Activated CD8-positive, alpha-beta T cell treated with anti-CD3 and anti-CD28 coated beads, Interleukin-2, amount 10 ng/mL, durations not matched to agents 7 days and 5 days (primary cell): ENCODE measurements around the gene CHST11. TPM values are rescaled to one million over a fixed set of nuclear protein-coding genes. Genes with fewer than 3 reads are reported as not detected.

Experiments
- ATAC-seq: fragments of 150-1000 bp; cut with Tn5 transposase; one replicate; pipeline ENCODE4 v1.10.0; 2021; ENCODE audit warnings: moderate library complexity
- CTCF ChIA-PET: fragments of 350-600 bp; sonication (Branson Sonifier 250); formaldehyde crosslinking; loops from one replicate; lab custom pipeline; 2021; ENCODE audit warnings: antibody characterized with exemption; lab: Charles Lee
- POLR2A ChIA-PET: fragments of 350-600 bp; sonication (Branson Sonifier 250); formaldehyde crosslinking; loops from one replicate; lab custom pipeline; 2021; ENCODE audit warnings: antibody characterized with exemption; lab: Charles Lee
- DNase-seq: peaks from one replicate; pipeline ENCODE4 v3.0.0-alpha.2; 2020
- H3K27ac Mint-ChIP-seq: one replicate; pipeline ENCODE4 v1.8.0; 2021; ENCODE audit warnings: mild to moderate bottlenecking, mixed read lengths
- H3K27me3 Mint-ChIP-seq: one replicate; pipeline ENCODE4 v1.8.0; 2021; ENCODE audit warnings: low read depth, mixed read lengths
- H3K36me3 Mint-ChIP-seq: one replicate; pipeline ENCODE4 v1.8.0; 2021; ENCODE audit warnings: low read depth, mixed read lengths
- H3K4me1 Mint-ChIP-seq: one replicate; pipeline ENCODE4 v1.8.0; 2021; ENCODE audit warnings: low read depth, mixed read lengths
- H3K4me3 Mint-ChIP-seq: one replicate; pipeline ENCODE4 v1.8.0; 2021; ENCODE audit warnings: mild to moderate bottlenecking, mixed read lengths
- H3K9me3 Mint-ChIP-seq: one replicate; pipeline ENCODE4 v1.8.0; 2022; ENCODE audit warnings: mixed read lengths; ENCODE audit not compliant: insufficient read depth
- total RNA-seq, 2 experiments: library from RNA; stranded (reverse); gene quantifications; one replicate each; pipeline ENCODE4 v1.2.3, GENCODE V29; 2021

The CHST11 gene
- total RNA-seq, 2 experiments from 2014 or later, result 82.1 to 85.2 TPM

- ChIA-PET CTCF (interaction anchor here (0.8 to 1.0 kb wide), 2 partner anchors 16 to 80 kb away, joined by 4 to 7 read pairs; no protein-coding TSS in a partner anchor), POLR2A (interaction anchor here (1.0 kb wide), 3 partner anchors 11 to 23 kb away, joined by 3 to 10 read pairs (median 5); no protein-coding TSS in a partner anchor)
- DNase-seq, result no peak
- Mint-ChIP-seq H3K9me3 (no peaks in the 10 kb centered on the region), H3K27ac (peak overlapping the region; percentile 95), H3K27me3 (no peaks in the 10 kb centered on the region), H3K36me3 (peaks cover 60% of the 10 kb centered on the region), H3K4me3 (peak overlapping the region; percentile 81), H3K4me1 (peaks cover 73% of the 10 kb centered on the region)
- ATAC-seq, result no peak
Measured at GRCh38 chr12:104462325-104462724, 5.6 kb downstream of the CHST11 start.

GRCh38 chr12:104462931-104463339, 6.2 kb downstream of the CHST11 start:
- Mint-ChIP-seq H3K36me3 (peaks cover 65% of the 10 kb centered on the region), H3K4me3 (peak overlapping the region; percentile 81), H3K27me3 (no peaks in the 10 kb centered on the region), H3K27ac (peak overlapping the region; percentile 95), H3K9me3 (no peaks in the 10 kb centered on the region), H3K4me1 (peaks cover 79% of the 10 kb centered on the region)
- POLR2A ChIA-PET, result interaction anchor here (1.0 kb wide), 3 partner anchors 11 to 22 kb away, joined by 3 to 10 read pairs (median 5); no protein-coding TSS in a partner anchor
- ATAC-seq (peak; percentile 55), DNase-seq (peak; percentile 63)
- CTCF ChIA-PET, result interaction anchor here (0.8 to 1.0 kb wide), 2 partner anchors 15 to 81 kb away, joined by 4 to 7 read pairs; no protein-coding TSS in a partner anchor

GRCh38 chr12:104463368-104463767, 6.6 kb downstream of the CHST11 start:
- Mint-ChIP-seq H3K4me1 (peaks cover 83% of the 10 kb centered on the region), H3K9me3 (no peaks in the 10 kb centered on the region), H3K27ac (peak overlapping the region; percentile 95), H3K27me3 (no peaks in the 10 kb centered on the region), H3K36me3 (peaks cover 67% of the 10 kb centered on the region), H3K4me3 (peak overlapping the region; percentile 81)
- CTCF ChIA-PET, result interaction anchor here (1.0 kb wide), 1 partner anchor 15 kb away, joined by 7 read pairs; no protein-coding TSS in a partner anchor
- DNase-seq (no peak), ATAC-seq (peak; percentile 16)
- POLR2A ChIA-PET, result interaction anchor here (1.0 kb wide), 3 partner anchors 10 to 22 kb away, joined by 3 to 10 read pairs (median 5); no protein-coding TSS in a partner anchor

GRCh38 chr12:104464899-104465298, 8.2 kb downstream of the CHST11 start:
- H3K4me1 Mint-ChIP-seq, result peaks cover 91% of the 10 kb centered on the region
- POLR2A ChIA-PET, result interaction anchor here (0.6 to 1.1 kb wide), 2 partner anchors 9 to 178 kb away, joined by 3 to 4 read pairs; no protein-coding TSS in a partner anchor
- H3K27me3 Mint-ChIP-seq, result no peaks in the 10 kb centered on the region

GRCh38 chr12:104466709-104467345, 10.1 kb downstream of the CHST11 start:
- peak overlapping the region; percentile 43 for H3K4me3 Mint-ChIP-seq
- no peak for DNase-seq
- peaks cover 4% of the 10 kb centered on the region for H3K9me3 Mint-ChIP-seq
- H3K36me3 Mint-ChIP-seq, result peaks cover 70% of the 10 kb centered on the region
- peak overlapping the region; percentile 74 for H3K27ac Mint-ChIP-seq
- no peaks in the 10 kb centered on the region for H3K27me3 Mint-ChIP-seq
- ATAC-seq, result no peak
- H3K4me1 Mint-ChIP-seq, result peaks cover 91% of the 10 kb centered on the region
- ChIA-PET CTCF (interaction anchor here (0.8 to 2.7 kb wide), 4 partner anchors 8 to 85 kb away, joined by 3 to 14 read pairs (median 10); no protein-coding TSS in a partner anchor), POLR2A (interaction anchor here (1.2 to 4.9 kb wide), 4 partner anchors 11 to 102 kb away, joined by 3 to 29 read pairs (median 6); no protein-coding TSS in a partner anchor)

More at GRCh38 chr12:104464899-104465298, 8.2 kb downstream of the CHST11 start:
- CTCF ChIA-PET, result interaction anchor here (0.9 kb wide), 1 partner anchor 9 kb away, joined by 3 read pairs; no protein-coding TSS in a partner anchor
- no peak for ATAC-seq
- peak overlapping the region; percentile 42 for H3K4me3 Mint-ChIP-seq
- H3K36me3 Mint-ChIP-seq, result peaks cover 64% of the 10 kb centered on the region
- peaks cover under 1% of the 10 kb centered on the region for H3K9me3 Mint-ChIP-seq
- peak overlapping the region; percentile 79 for H3K27ac Mint-ChIP-seq
- DNase-seq, result no peak

GRCh38 chr12:104467346-104467837, 10.6 kb downstream of the CHST11 start:
- Mint-ChIP-seq H3K27ac (peak overlapping the region; percentile 74), H3K9me3 (peaks cover 4% of the 10 kb centered on the region), H3K4me3 (peak overlapping the region; percentile 43), H3K4me1 (peaks cover 93% of the 10 kb centered on the region), H3K36me3 (peaks cover 73% of the 10 kb centered on the region), H3K27me3 (no peaks in the 10 kb centered on the region)
- POLR2A ChIA-PET, result interaction anchor here (1.0 to 4.9 kb wide), 6 partner anchors 9 to 101 kb away, joined by 3 to 29 read pairs (median 6); no protein-coding TSS in a partner anchor
- DNase-seq (peak; percentile 51), ATAC-seq (peak; percentile 51)
- CTCF ChIA-PET, result interaction anchor here (2.0 to 2.7 kb wide), 3 partner anchors 9 to 86 kb away, joined by 9 to 14 read pairs (median 11); no protein-coding TSS in a partner anchor

GRCh38 chr12:104468371-104468770, 11.6 kb downstream of the CHST11 start:
- ATAC-seq (no peak), DNase-seq (no peak)
- Mint-ChIP-seq H3K4me3 (no peak overlapping the region), H3K36me3 (peaks cover 76% of the 10 kb centered on the region), H3K4me1 (peaks cover 93% of the 10 kb centered on the region), H3K27ac (peak overlapping the region; percentile 74), H3K9me3 (peaks cover 4% of the 10 kb centered on the region), H3K27me3 (no peaks in the 10 kb centered on the region)
- ChIA-PET CTCF (interaction anchor here (2.0 to 2.7 kb wide), 3 partner anchors 9 to 87 kb away, joined by 9 to 14 read pairs (median 11); no protein-coding TSS in a partner anchor), POLR2A (interaction anchor here (1.0 to 4.9 kb wide), 3 partner anchors 10 to 19 kb away, joined by 4 to 29 read pairs (median 14); no protein-coding TSS in a partner anchor)

GRCh38 chr12:104469066-104469465, 12.3 kb downstream of the CHST11 start:
- H3K4me1 Mint-ChIP-seq, result peaks cover 94% of the 10 kb centered on the region
- H3K9me3 Mint-ChIP-seq, result peaks cover 4% of the 10 kb centered on the region
- H3K27me3 Mint-ChIP-seq, result no peaks in the 10 kb centered on the region
- H3K27ac Mint-ChIP-seq, result peak overlapping the region; percentile 76
- POLR2A ChIA-PET, result interaction anchor here (1.2 to 4.9 kb wide), 3 partner anchors 9 to 47 kb away, joined by 3 to 29 read pairs (median 14); no protein-coding TSS in a partner anchor
- DNase-seq, result no peak
- CTCF ChIA-PET, result interaction anchor here (1.3 to 2.7 kb wide), 2 partner anchors 12 to 87 kb away, joined by 4 to 9 read pairs; no protein-coding TSS in a partner anchor
- no peak for ATAC-seq
- H3K4me3 Mint-ChIP-seq, result no peak overlapping the region
- peaks cover 70% of the 10 kb centered on the region for H3K36me3 Mint-ChIP-seq

GRCh38 chr12:104469523-104469922, 12.8 kb downstream of the CHST11 start:
- Mint-ChIP-seq H3K36me3 (peaks cover 68% of the 10 kb centered on the region), H3K4me1 (peaks cover 95% of the 10 kb centered on the region), H3K27me3 (no peaks in the 10 kb centered on the region), H3K27ac (peak overlapping the region; percentile 76), H3K4me3 (no peak overlapping the region), H3K9me3 (peaks cover 4% of the 10 kb centered on the region)
- ChIA-PET CTCF (interaction anchor here (1.3 to 2.7 kb wide), 2 partner anchors 12 to 88 kb away, joined by 4 to 9 read pairs; no protein-coding TSS in a partner anchor), POLR2A (interaction anchor here (1.2 to 5.3 kb wide), 4 partner anchors 9 to 47 kb away, joined by 3 to 45 read pairs (median 22); partner anchors contain the start of gene CHST11)
- peak; percentile 13 for ATAC-seq
- no peak for DNase-seq

- Mint-ChIP-seq H3K9me3 (peaks cover 4% of the 10 kb centered on the region), H3K4me3 (no peak overlapping the region), H3K27me3 (no peaks in the 10 kb centered on the region), H3K4me1 (peaks cover 94% of the 10 kb centered on the region), H3K36me3 (peaks cover 61% of the 10 kb centered on the region), H3K27ac (no peak overlapping the region)
- ATAC-seq (no peak), DNase-seq (no peak)
- ChIA-PET POLR2A (interaction anchor here (5.3 kb wide), 1 partner anchor 12 kb away, joined by 45 read pairs; the partner anchor contains the start of gene CHST11), CTCF (interaction anchor here (4.0 kb wide), 1 partner anchor 12 kb away, joined by 43 read pairs; the partner anchor contains the start of gene CHST11)
Measured at GRCh38 chr12:104470521-104470920, 13.8 kb downstream of the CHST11 start.

- Mint-ChIP-seq H3K9me3 (peaks cover 4% of the 10 kb centered on the region), H3K36me3 (peaks cover 57% of the 10 kb centered on the region), H3K4me1 (peaks cover 90% of the 10 kb centered on the region), H3K27me3 (no peaks in the 10 kb centered on the region), H3K27ac (no peak overlapping the region), H3K4me3 (no peak overlapping the region)
- DNase-seq, result no peak
- CTCF ChIA-PET, result interaction anchor here (0.6 to 4.0 kb wide), 2 partner anchors 12 to 198 kb away, joined by 3 to 43 read pairs; partner anchors contain the start of gene CHST11
- ATAC-seq, result no peak
- POLR2A ChIA-PET, result interaction anchor here (5.3 kb wide), 1 partner anchor 13 kb away, joined by 45 read pairs; the partner anchor contains the start of gene CHST11
Measured at GRCh38 chr12:104471336-104471735, 14.6 kb downstream of the CHST11 start.
